HL-60 (cell line): Measurements from ENCODE around the gene ADD1.

Source experiments
- DNase-seq, 2 experiments: peaks; one replicate each; pipeline ENCODE4 v3.0.0-alpha.2; 2010 to 2020; ENCODE audit warnings: low read depth in 1 of 2, low spot score in 1 of 2
- H3K27ac ChIP-seq: fragments of 250-450 bp; sonication (Bioruptor Pico); replicated peaks from 2 replicates; pipeline ENCODE4 v1.5.1; 2020; ENCODE audit warnings: mild to moderate bottlenecking, moderate library complexity
- H3K27me3 ChIP-seq: fragments of 250-450 bp; sonication (Bioruptor Pico); 2 replicates; pipeline ENCODE4 v1.5.1; 2021; ENCODE audit warnings: mild to moderate bottlenecking, moderate library complexity; ENCODE audit not compliant: insufficient read depth, poor library complexity, severe bottlenecking
- H3K4me3 ChIP-seq: replicated peaks from 2 replicates; pipeline ENCODE4 v1.5.1; 2011; ENCODE audit warnings: mild to moderate bottlenecking, control low read depth, low read length; ENCODE audit not compliant: insufficient read depth
- GABPA ChIP-seq: IDR thresholded peaks from 2 replicates; pipeline ENCODE4 v1.6.1; 2012; ENCODE audit warnings: low read depth
- POLR2AphosphoS5 ChIP-seq: IDR thresholded peaks from 2 replicates; pipeline ENCODE4 v1.6.1; 2012; ENCODE audit warnings: low read depth
- SPI1 ChIP-seq: IDR thresholded peaks from 2 replicates; pipeline ENCODE4 v1.6.1; 2012; ENCODE audit warnings: low read depth, mild to moderate bottlenecking, borderline replicate concordance
- TF ChIP-seq, protein P1 (sequence below): IDR thresholded peaks from 2 replicates; pipeline ENCODE4 v1.6.1; 2012; ENCODE audit warnings: low read depth; ENCODE audit not compliant: insufficient replicate concordance
- TF ChIP-seq, protein P2 (sequence below): IDR thresholded peaks from one replicate; pipeline ENCODE4 v1.5.1; 2011; ENCODE audit warnings: low read length, control low read depth, inconsistent platforms; ENCODE audit not compliant: insufficient read depth

Gene ADD1

GRCh38 chr4:2816401-2816954 lies 27.2 kb upstream of the ADD1 start:
- TF ChIP-seq, protein P1, sequence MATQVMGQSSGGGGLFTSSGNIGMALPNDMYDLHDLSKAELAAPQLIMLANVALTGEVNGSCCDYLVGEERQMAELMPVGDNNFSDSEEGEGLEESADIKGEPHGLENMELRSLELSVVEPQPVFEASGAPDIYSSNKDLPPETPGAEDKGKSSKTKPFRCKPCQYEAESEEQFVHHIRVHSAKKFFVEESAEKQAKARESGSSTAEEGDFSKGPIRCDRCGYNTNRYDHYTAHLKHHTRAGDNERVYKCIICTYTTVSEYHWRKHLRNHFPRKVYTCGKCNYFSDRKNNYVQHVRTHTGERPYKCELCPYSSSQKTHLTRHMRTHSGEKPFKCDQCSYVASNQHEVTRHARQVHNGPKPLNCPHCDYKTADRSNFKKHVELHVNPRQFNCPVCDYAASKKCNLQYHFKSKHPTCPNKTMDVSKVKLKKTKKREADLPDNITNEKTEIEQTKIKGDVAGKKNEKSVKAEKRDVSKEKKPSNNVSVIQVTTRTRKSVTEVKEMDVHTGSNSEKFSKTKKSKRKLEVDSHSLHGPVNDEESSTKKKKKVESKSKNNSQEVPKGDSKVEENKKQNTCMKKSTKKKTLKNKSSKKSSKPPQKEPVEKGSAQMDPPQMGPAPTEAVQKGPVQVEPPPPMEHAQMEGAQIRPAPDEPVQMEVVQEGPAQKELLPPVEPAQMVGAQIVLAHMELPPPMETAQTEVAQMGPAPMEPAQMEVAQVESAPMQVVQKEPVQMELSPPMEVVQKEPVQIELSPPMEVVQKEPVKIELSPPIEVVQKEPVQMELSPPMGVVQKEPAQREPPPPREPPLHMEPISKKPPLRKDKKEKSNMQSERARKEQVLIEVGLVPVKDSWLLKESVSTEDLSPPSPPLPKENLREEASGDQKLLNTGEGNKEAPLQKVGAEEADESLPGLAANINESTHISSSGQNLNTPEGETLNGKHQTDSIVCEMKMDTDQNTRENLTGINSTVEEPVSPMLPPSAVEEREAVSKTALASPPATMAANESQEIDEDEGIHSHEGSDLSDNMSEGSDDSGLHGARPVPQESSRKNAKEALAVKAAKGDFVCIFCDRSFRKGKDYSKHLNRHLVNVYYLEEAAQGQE: no peak
- TF ChIP-seq SPI1 (peak; percentile 33; the same call in 1 of the 2 replicates), POLR2AphosphoS5 (no peak), GABPA (no peak)
- no peak overlapping the region for H3K4me3 ChIP-seq
- no peak for DNase-seq
- no peaks in the 10 kb centered on the region for H3K27me3 ChIP-seq
- H3K27ac ChIP-seq: no peak overlapping the region

GRCh38 chr4:2817137-2817536 lies 26.5 kb upstream of the ADD1 start:
- no peak overlapping the region for H3K27ac ChIP-seq
- TF ChIP-seq SPI1: peak; percentile 5; the same call in 1 of the 2 replicates
- TF ChIP-seq GABPA: no peak
- DNase-seq: no peak
- no peaks in the 10 kb centered on the region for H3K27me3 ChIP-seq
- no peak overlapping the region for H3K4me3 ChIP-seq

DNA sequence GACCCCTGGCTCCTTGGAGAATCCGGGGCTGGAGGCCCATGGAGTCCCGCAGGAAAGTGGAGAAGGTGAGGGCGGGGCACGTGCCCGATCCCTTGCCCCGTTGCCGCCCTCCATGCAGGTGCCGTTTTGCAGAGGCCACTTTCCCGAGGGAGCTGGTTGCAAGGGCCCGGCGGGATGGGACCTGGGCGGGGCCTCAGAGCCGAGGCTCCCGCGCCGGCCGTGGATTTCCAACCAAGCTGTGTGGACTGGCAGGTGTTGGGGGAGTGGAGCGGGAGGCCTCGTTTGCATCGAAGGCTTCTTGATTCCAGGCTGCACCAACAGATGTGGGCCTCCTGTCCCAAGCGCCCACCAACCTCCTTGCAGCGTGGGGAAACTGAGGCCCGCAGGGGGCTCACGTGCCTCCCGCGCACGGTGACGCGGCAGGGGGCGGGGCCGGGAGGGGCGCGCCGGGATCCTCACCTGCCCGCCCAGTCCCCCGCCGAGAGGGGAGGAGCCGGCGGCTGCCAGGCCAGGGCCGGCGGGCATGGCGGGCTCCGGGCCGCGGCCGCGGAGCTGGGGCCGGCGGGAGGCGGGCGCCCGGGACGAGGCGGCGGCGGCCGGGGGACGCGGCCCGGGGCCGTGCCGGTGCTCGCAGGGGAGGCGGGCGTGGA lies 25.8 kb upstream of the ADD1 start:
- TF ChIP-seq, protein P1: no peak
- TF ChIP-seq SPI1 (no peak), GABPA (no peak)
- TF ChIP-seq, protein P2, sequence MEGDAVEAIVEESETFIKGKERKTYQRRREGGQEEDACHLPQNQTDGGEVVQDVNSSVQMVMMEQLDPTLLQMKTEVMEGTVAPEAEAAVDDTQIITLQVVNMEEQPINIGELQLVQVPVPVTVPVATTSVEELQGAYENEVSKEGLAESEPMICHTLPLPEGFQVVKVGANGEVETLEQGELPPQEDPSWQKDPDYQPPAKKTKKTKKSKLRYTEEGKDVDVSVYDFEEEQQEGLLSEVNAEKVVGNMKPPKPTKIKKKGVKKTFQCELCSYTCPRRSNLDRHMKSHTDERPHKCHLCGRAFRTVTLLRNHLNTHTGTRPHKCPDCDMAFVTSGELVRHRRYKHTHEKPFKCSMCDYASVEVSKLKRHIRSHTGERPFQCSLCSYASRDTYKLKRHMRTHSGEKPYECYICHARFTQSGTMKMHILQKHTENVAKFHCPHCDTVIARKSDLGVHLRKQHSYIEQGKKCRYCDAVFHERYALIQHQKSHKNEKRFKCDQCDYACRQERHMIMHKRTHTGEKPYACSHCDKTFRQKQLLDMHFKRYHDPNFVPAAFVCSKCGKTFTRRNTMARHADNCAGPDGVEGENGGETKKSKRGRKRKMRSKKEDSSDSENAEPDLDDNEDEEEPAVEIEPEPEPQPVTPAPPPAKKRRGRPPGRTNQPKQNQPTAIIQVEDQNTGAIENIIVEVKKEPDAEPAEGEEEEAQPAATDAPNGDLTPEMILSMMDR: no peak
- DNase-seq: no peak

GRCh38 chr4:2818351-2818939 lies 25.2 kb upstream of the ADD1 start:
- no peak for DNase-seq
- Histone ChIP-seq H3K4me3 (no peak overlapping the region), H3K27me3 (no peaks in the 10 kb centered on the region), H3K27ac (no peak overlapping the region)
- TF ChIP-seq SPI1 (no peak), GABPA (no peak), POLR2AphosphoS5 (no peak)
- TF ChIP-seq, protein P2: no peak
- TF ChIP-seq, protein P1: no peak

More for the DNA sequence above, 25.8 kb upstream of the ADD1 start:
- Histone ChIP-seq H3K27ac (no peak overlapping the region), H3K27me3 (no peaks in the 10 kb centered on the region), H3K4me3 (no peak overlapping the region)
